ENCODE measurements around the gene KBTBD13.

Gene KBTBD13

GRCh38 chr15:65054333-65055200, 22.0 kb upstream of the KBTBD13 start:
- DNase-seq, result peak; percentile 32

- DNase-seq, result no peak
Measured at GRCh38 chr15:65055201-65055870, 21.2 kb upstream of the KBTBD13 start.

GRCh38 chr15:65056106-65056505, 20.4 kb upstream of the KBTBD13 start:
- DNase-seq, result no peak

GRCh38 chr15:65056868-65057548, 19.5 kb upstream of the KBTBD13 start:
- no peak for DNase-seq

GRCh38 chr15:65057549-65057940, 19.0 kb upstream of the KBTBD13 start:
- DNase-seq, result no peak

- no peak for DNase-seq
Measured at GRCh38 chr15:65058394-65059368, 17.9 kb upstream of the KBTBD13 start.

- DNase-seq, result no peak
Measured at GRCh38 chr15:65059369-65059750, 17.2 kb upstream of the KBTBD13 start.

GRCh38 chr15:65059931-65060596, 16.5 kb upstream of the KBTBD13 start:
- no peak for DNase-seq

- DNase-seq, result no peak
Measured at GRCh38 chr15:65060641-65061397, 15.7 kb upstream of the KBTBD13 start.

- no peak for DNase-seq
Measured at GRCh38 chr15:65062061-65062460, 14.5 kb upstream of the KBTBD13 start.

GRCh38 chr15:65062726-65063125, 13.8 kb upstream of the KBTBD13 start:
- DNase-seq, result no peak

GRCh38 chr15:65066001-65066634, 10.4 kb upstream of the KBTBD13 start:
- DNase-seq, result no peak

- no peak for DNase-seq
Measured at GRCh38 chr15:65066635-65067316, 9.8 kb upstream of the KBTBD13 start.

GRCh38 chr15:65067317-65067644, 9.3 kb upstream of the KBTBD13 start:
- DNase-seq, result no peak

- DNase-seq, result no peak
Measured at GRCh38 chr15:65067645-65068402, 8.7 kb upstream of the KBTBD13 start, which contains the start of gene RASL12. TSS of gene RASL12 (minus strand) at chr15:65067991. CDS start at chr15:65067835, 156 bp downstream.

GRCh38 chr15:65068403-65068788, 8.2 kb upstream of the KBTBD13 start:
- DNase-seq, result no peak

- no peak for DNase-seq
Measured at GRCh38 chr15:65069179-65069578, 7.4 kb upstream of the KBTBD13 start.

GRCh38 chr15:65069779-65070546, 6.6 kb upstream of the KBTBD13 start:
- DNase-seq, result no peak
